Neuronal stem cell (in vitro differentiated cells): Measurements from ENCODE around the gene HMGCL.

ENCODE experiments used
- DNase-seq: peaks from one replicate; pipeline ENCODE4 v3.0.0-alpha.2; 2013; ENCODE audit warnings: low spot score
- H2AFZ ChIP-seq: one replicate; pipeline ENCODE4 v1.6.1; 2013; ENCODE audit warnings: mild to moderate bottlenecking, low read length, inconsistent platforms
- H2AK5ac ChIP-seq: 2 replicates; pipeline ENCODE4 v1.6.1; 2013; ENCODE audit warnings: low read depth, mild to moderate bottlenecking, inconsistent platforms, low read length, moderate library complexity, mixed read lengths
- H2BK120ac ChIP-seq: 2 replicates; pipeline ENCODE4 v1.6.1; 2013; ENCODE audit warnings: low read depth, mild to moderate bottlenecking, inconsistent platforms, low read length, moderate library complexity, mixed read lengths
- H2BK12ac ChIP-seq: one replicate; pipeline ENCODE4 v1.6.1; 2013; ENCODE audit warnings: low read length, inconsistent platforms
- H2BK15ac ChIP-seq: 2 replicates; pipeline ENCODE4 v1.6.1; 2013; ENCODE audit warnings: mild to moderate bottlenecking, low read length, inconsistent platforms, mixed read lengths
- H2BK5ac ChIP-seq: one replicate; pipeline ENCODE4 v1.6.1; 2013; ENCODE audit warnings: inconsistent platforms, mild to moderate bottlenecking, low read length, moderate library complexity
- H3K14ac ChIP-seq: one replicate; pipeline ENCODE4 v1.6.1; 2013; ENCODE audit warnings: low read length, inconsistent platforms
- H3K18ac ChIP-seq: 2 replicates; pipeline ENCODE4 v1.6.1; 2013; ENCODE audit warnings: low read length, inconsistent platforms
- H3K23ac ChIP-seq: 2 replicates; pipeline ENCODE4 v1.6.1; 2013; ENCODE audit warnings: low read depth, mild to moderate bottlenecking, mixed read lengths, low read length, inconsistent platforms; ENCODE audit not compliant: poor library complexity
- H3K27ac ChIP-seq: replicated peaks from 3 replicates; pipeline ENCODE4 v1.5.1; 2013; ENCODE audit warnings: low read length, inconsistent platforms
- H3K27me3 ChIP-seq, 3 experiments: 2 replicates each; pipeline ENCODE4 v1.6.1; 2013; ENCODE audit warnings: low read length in 3 of 3, mild to moderate bottlenecking in 2 of 3, inconsistent platforms in 1 of 3, low read depth in 1 of 3, mixed read lengths in 1 of 3, moderate library complexity in 1 of 3; ENCODE audit not compliant: control insufficient read depth in 3 of 3, insufficient read depth in 3 of 3
- H3K36me3 ChIP-seq, 2 donors: replicated peaks in 1 of 2; 2 replicates each; pipeline ENCODE4 v1.6.1; 2013; ENCODE audit warnings: low read length in 2 of 2; ENCODE audit not compliant: control insufficient read depth in 2 of 2, insufficient read depth in 2 of 2
- H3K4ac ChIP-seq: 2 replicates; pipeline ENCODE4 v1.6.1; 2013; ENCODE audit warnings: inconsistent platforms, mild to moderate bottlenecking, low read length, moderate library complexity
- H3K4me1 ChIP-seq, 2 donors: 1 replicate in 1 of 2; 2 replicates in 1 of 2; pipeline ENCODE4 v1.6.1; 2013; ENCODE audit warnings: low read length in 2 of 2, low read depth in 1 of 2; ENCODE audit not compliant: control insufficient read depth in 2 of 2, insufficient read depth in 1 of 2
- H3K4me2 ChIP-seq: one replicate; pipeline ENCODE4 v1.6.1; 2013; ENCODE audit warnings: mild to moderate bottlenecking, low read length, inconsistent platforms; ENCODE audit not compliant: insufficient read depth, poor library complexity, severe bottlenecking
- H3K4me3 ChIP-seq, 2 donors: 2 replicates each; pipeline ENCODE4 v1.5.1; 2013; ENCODE audit warnings: low read length in 2 of 2, mild to moderate bottlenecking in 2 of 2, inconsistent platforms in 1 of 2, moderate library complexity in 1 of 2
- H3K79me1 ChIP-seq: one replicate; pipeline ENCODE4 v1.6.1; 2013; ENCODE audit warnings: low read depth, mild to moderate bottlenecking, inconsistent platforms, low read length, moderate library complexity
- H3K9ac ChIP-seq: one replicate; pipeline ENCODE4 v1.6.1; 2013; ENCODE audit warnings: mild to moderate bottlenecking, low read depth, low read length, inconsistent platforms; ENCODE audit not compliant: poor library complexity
- H3K9me3 ChIP-seq, 2 donors: replicated peaks in 1 of 2; 2 replicates each; pipeline versions ENCODE3 to v1.6.1; 2013; ENCODE audit warnings: low read length in 2 of 2, mild to moderate bottlenecking in 2 of 2, inconsistent platforms in 1 of 2, low read depth in 1 of 2, mixed read lengths in 1 of 2, moderate library complexity in 1 of 2; ENCODE audit not compliant: control insufficient read depth in 2 of 2, insufficient read depth in 1 of 2
- H4K8ac ChIP-seq: one replicate; pipeline ENCODE4 v1.6.1; 2013; ENCODE audit warnings: low read depth, mild to moderate bottlenecking, inconsistent platforms, low read length, moderate library complexity
- H4K91ac ChIP-seq: one replicate; pipeline ENCODE4 v1.6.1; 2013; ENCODE audit warnings: low read length, low read depth, mild to moderate bottlenecking, inconsistent platforms; ENCODE audit not compliant: poor library complexity
- WGBS, 2 donors: extraction: QIAGEN DNeasy Blood & Tissue Kit; methylation state at CpG; one replicate each; pipeline ENCODE4 v1.1.7; 2013; ENCODE audit warnings: missing lambda C conversion rate in 2 of 2, mixed read lengths in 1 of 2; ENCODE audit not compliant: insufficient read length in 2 of 2, insufficient replicate concordance in 1 of 2; ENCODE audit errors: extremely low coverage in 2 of 2; 5-methylcytosine and 5-hydroxymethylcytosine counted together

HMGCL gene

DNA sequence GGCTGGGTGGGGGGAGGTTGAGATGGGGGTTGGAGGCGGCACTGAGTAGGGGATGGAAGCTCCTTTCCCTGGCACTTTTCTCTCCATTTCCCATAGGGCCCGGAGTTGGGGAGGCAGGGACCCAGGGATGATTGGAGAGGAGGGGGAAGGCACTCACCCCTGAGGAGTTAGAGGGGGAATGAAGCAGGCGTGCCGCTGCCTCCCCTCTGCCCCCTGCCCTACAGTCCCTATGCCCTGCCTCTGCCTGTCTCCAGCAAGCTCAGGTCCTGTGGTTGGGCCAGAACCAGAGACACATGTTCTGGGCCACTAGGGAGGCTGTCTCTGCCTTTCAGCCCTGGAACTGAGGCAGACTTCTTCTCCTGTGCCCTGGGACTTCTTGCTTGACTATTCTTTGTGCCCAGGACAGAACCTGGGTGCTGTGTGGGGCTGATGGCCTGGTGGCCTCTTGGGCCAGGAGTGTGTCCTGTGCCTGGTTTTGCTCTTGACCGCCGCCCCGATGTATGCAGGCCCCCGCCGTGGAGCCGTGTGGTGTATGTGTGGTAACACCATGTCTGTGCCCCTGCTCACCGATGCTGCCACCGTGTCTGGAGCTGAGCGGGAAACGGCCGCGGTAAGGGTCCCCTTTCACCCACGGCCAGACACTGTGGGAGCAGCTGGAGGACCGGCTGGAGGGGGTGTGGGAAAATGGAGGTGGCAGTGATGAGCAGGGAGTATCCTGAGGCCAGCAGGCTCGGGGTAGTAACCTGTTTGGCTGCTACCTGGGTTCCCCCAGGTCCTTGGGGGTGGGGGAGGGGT, 32.9 kb downstream of the HMGCL start:
- DNase-seq = no peak
- peak overlapping the region; percentile 78 for H3K9ac ChIP-seq
- H2AFZ ChIP-seq = no peak overlapping the region
- H3K9me3 ChIP-seq = no peaks in the 10 kb centered on the region
- H4K8ac ChIP-seq = peak overlapping the region; percentile 86
- H3K4me1 ChIP-seq = peaks cover 5 to 17% of the 10 kb centered on the region in 2 donors
- peak overlapping the region; percentile 70 to 96 for H3K4me3 ChIP-seq
- H3K27me3 ChIP-seq = no peaks in the 10 kb centered on the region
- peak overlapping the region; percentile 38 for H3K14ac ChIP-seq
- no peak overlapping the region for H2BK12ac ChIP-seq
- WGBS, 2 donors = no CpG with 5 or more reads among the region's 19 CpGs
- H2AK5ac ChIP-seq = peak overlapping the region; percentile 86
- no peak overlapping the region for H3K23ac ChIP-seq
- H3K79me1 ChIP-seq = peaks cover 20% of the 10 kb centered on the region
- no peak overlapping the region for H4K91ac ChIP-seq
- H2BK5ac ChIP-seq = peak overlapping the region; percentile 84
- H3K4ac ChIP-seq = peak overlapping the region; percentile 61
- peak overlapping the region; percentile 19 for H3K18ac ChIP-seq
- H2BK120ac ChIP-seq = no peak overlapping the region
- no peak overlapping the region for H2BK15ac ChIP-seq
- peak overlapping the region; percentile 52 for H3K4me2 ChIP-seq
- no peak overlapping the region for H3K27ac ChIP-seq
- peaks cover 24 to 58% of the 10 kb centered on the region in 2 donors for H3K36me3 ChIP-seq

DNA sequence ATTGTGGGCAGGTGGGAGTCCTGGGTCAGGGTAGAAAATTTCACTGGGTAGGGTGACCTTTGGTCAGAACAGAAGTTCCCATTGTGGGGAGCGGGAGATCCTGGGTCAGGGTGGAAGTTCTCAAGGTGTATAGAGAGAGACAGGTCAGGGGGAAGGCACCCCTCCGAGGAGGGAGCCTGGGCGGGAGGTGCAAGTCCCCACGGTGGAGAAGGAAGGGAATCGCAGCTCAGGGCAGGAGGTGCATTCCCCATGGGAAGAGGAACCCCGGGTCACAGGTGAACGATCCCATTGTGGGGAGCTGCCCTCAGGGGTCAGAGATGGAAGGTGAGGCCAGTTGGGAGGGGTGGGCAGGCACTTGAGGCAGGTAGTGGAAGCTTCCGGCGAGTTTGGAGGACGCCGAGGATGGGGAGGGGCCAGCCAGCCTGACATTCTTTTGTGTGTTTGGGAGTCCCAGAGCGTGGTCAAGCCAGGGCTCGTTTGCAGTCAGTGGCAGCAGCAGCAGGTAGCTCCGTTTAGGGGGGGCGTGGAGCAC, 33.6 kb downstream of the HMGCL start:
- Histone ChIP-seq H3K18ac (peak overlapping the region; percentile 1), H3K27me3 (no peaks in the 10 kb centered on the region)

DNA sequence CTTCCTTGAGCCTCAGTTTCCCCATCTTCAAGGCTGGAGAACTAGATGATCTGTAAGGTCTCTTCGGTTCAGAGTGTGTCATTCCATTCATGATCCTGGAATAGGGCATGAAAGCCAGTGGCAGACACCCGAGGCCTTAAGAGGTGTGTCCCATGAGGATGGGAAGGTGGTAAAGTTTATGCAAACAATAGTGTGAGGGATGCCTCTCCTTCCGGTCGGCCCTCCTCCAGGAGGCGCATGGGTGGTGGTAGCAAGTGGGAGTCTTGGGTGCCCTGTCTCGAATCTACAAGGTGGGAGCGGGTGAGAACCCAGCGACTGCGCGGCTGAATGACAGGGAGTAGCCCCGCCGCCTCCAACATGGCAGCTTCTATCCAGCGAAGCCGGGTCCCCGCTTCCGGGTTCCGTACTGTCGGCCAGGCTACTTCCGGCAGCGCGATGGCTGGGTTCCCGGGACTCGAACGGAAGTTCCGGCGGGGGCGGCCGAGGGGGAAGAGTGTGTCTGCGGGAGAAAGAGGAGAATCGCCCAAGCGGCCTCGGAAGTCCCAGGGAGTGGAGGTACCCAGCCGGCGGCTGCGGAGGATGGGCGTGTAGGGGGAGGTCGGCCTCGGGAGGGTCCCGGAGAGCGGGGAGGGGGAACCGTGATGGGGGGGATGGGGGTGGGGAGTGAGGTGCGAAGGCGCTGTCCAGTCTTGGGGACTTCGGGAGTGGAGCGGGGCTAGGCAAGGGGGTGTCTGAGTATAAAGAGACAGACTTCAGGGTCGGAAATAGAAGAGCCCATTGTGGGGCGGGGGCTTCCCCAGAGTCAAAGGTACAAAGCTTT, 34.3 kb downstream of the HMGCL start, which contains the start of gene LYPLA2:
TSS of gene LYPLA2 (plus strand) at position 450 of the 820 bp plus-strand sequence. CDS start 1,538 bp downstream, outside the sequence.
- Histone ChIP-seq H3K18ac (peak within 1 kb of the TSS; percentile 60), H3K36me3 (peaks cover 18 to 58% of the 10 kb centered on the region in 2 donors), H3K4ac (no peak within 1 kb of the TSS), H3K9me3 (no peaks in the 10 kb centered on the region), H3K14ac (no peak within 1 kb of the TSS), H2BK5ac (peak within 1 kb of the TSS; percentile 84), H2AK5ac (peak within 1 kb of the TSS; percentile 24), H3K23ac (peak within 1 kb of the TSS; percentile 16), H2BK12ac (no peak within 1 kb of the TSS), H3K79me1 (peaks cover 17% of the 10 kb centered on the region), H3K4me1 (peaks cover 5 to 17% of the 10 kb centered on the region in 2 donors), H3K4me3 (peak within 1 kb of the TSS; percentile 87 to 96), H3K27me3 (no peaks in the 10 kb centered on the region), H2AFZ (peak within 1 kb of the TSS; percentile 89), H3K27ac (no peak within 1 kb of the TSS), H2BK15ac (no peak within 1 kb of the TSS), H4K91ac (no peak within 1 kb of the TSS), H2BK120ac (no peak within 1 kb of the TSS), H3K4me2 (peak within 1 kb of the TSS; percentile 84), H4K8ac (no peak within 1 kb of the TSS), H3K9ac (peak within 1 kb of the TSS; percentile 90)
- no peak for DNase-seq
- no CpG with 5 or more reads among the region's 47 CpGs for WGBS, 2 donors

More for the DNA sequence above, 33.6 kb downstream of the HMGCL start:
- H2AFZ ChIP-seq = peak overlapping the region; percentile 89
- H3K4me1 ChIP-seq = peaks cover 5 to 17% of the 10 kb centered on the region in 2 donors
- peak overlapping the region; percentile 24 for H2AK5ac ChIP-seq
- H2BK12ac ChIP-seq = no peak overlapping the region
- peak overlapping the region; percentile 90 for H3K9ac ChIP-seq
- H4K91ac ChIP-seq = no peak overlapping the region
- no peak overlapping the region for H3K14ac ChIP-seq
- H3K4ac ChIP-seq = no peak overlapping the region
- H3K4me3 ChIP-seq = peak overlapping the region; percentile 87 to 96
- no peak overlapping the region for H4K8ac ChIP-seq
- no peak overlapping the region for H2BK120ac ChIP-seq
- H3K23ac ChIP-seq = peak overlapping the region; percentile 16
- peak overlapping the region; percentile 84 for H2BK5ac ChIP-seq
- H3K27ac ChIP-seq = no peak overlapping the region
- peaks cover 20% of the 10 kb centered on the region for H3K79me1 ChIP-seq
- no peak for DNase-seq
- WGBS, 2 donors = no CpG with 5 or more reads among the region's 15 CpGs
- H3K36me3 ChIP-seq = peaks cover 23 to 58% of the 10 kb centered on the region in 2 donors
- H3K4me2 ChIP-seq = peak overlapping the region; percentile 84
- no peaks in the 10 kb centered on the region for H3K9me3 ChIP-seq
- H2BK15ac ChIP-seq = no peak overlapping the region
